ENCODE results near the gene CLK3.

DNA sequence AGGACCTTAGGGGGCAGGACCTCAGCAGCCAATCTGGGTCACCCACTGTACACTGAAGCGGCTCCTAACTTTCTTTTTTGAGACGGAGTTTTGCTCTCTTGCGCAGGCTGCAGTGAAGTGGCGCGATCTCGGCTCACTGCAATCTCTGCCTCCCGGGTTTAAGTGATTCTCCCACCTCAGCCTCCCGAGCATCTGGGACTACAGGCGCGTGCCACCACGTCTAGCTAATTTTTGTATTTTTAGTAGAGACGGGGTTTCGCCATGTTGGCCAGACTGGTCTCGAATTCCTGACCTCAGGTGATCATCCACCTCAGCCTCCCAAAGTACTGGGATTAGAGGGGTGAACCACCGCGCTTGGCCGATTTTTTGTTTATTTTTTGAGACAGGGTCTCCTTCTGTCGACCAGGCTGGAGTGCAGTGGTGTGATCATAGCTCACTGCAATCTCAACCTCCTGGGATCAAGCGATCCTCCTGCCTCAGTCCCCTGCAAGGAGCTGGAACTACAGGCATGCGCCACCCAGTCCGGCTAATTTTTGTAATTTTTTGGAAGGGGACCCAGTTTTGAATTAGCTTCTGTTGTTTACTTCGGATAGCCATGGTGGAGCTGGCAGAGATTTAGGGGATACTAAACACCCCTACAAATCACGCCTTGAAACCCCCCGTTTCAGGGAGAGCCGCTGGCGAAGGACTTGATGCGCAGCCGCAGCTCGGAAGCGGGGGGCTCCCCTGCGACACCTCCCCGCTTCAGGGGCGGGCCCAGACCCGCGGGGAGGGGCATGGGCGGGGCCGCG, 1.5 kb upstream of the CLK3 start:
- TF ChIP-seq, protein P1, sequence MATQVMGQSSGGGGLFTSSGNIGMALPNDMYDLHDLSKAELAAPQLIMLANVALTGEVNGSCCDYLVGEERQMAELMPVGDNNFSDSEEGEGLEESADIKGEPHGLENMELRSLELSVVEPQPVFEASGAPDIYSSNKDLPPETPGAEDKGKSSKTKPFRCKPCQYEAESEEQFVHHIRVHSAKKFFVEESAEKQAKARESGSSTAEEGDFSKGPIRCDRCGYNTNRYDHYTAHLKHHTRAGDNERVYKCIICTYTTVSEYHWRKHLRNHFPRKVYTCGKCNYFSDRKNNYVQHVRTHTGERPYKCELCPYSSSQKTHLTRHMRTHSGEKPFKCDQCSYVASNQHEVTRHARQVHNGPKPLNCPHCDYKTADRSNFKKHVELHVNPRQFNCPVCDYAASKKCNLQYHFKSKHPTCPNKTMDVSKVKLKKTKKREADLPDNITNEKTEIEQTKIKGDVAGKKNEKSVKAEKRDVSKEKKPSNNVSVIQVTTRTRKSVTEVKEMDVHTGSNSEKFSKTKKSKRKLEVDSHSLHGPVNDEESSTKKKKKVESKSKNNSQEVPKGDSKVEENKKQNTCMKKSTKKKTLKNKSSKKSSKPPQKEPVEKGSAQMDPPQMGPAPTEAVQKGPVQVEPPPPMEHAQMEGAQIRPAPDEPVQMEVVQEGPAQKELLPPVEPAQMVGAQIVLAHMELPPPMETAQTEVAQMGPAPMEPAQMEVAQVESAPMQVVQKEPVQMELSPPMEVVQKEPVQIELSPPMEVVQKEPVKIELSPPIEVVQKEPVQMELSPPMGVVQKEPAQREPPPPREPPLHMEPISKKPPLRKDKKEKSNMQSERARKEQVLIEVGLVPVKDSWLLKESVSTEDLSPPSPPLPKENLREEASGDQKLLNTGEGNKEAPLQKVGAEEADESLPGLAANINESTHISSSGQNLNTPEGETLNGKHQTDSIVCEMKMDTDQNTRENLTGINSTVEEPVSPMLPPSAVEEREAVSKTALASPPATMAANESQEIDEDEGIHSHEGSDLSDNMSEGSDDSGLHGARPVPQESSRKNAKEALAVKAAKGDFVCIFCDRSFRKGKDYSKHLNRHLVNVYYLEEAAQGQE (IDR thresholded peaks at IDR 0.05; ENCODE audit: insufficient read depth in 1 of 2, low read depth in 2 of 2, low read length in 2 of 2), result no peak
- TF ChIP-seq POLR2AphosphoS5 (IDR thresholded peaks at IDR 0.05; ENCODE audit: low read depth, low read length), result no peak
- TF ChIP-seq TAF1 (IDR thresholded peaks at IDR 0.05; ENCODE audit: borderline replicate concordance, insufficient read depth, low read length), result no peak
- TF ChIP-seq SIN3A (IDR thresholded peaks at IDR 0.05; ENCODE audit: borderline replicate concordance, insufficient read depth, low read length), result no peak
